GM19025 (cell line): ENCODE measurements around the gene C5AR2.
"Not testable (repeated sequence)": the region's sequence is repeated elsewhere in the genome, so short reads cannot be mapped to it uniquely, and the experiment has no call there.

Source experiments
- ATAC-seq: cut with Tn5 transposase; IDR thresholded peaks from one replicate; pipeline ENCODE4 v1.9.1; 2021; ENCODE audit warnings: mild to moderate bottlenecking, low read depth, moderate library complexity; ENCODE audit not compliant: unreplicated experiment

C5AR2 gene

DNA sequence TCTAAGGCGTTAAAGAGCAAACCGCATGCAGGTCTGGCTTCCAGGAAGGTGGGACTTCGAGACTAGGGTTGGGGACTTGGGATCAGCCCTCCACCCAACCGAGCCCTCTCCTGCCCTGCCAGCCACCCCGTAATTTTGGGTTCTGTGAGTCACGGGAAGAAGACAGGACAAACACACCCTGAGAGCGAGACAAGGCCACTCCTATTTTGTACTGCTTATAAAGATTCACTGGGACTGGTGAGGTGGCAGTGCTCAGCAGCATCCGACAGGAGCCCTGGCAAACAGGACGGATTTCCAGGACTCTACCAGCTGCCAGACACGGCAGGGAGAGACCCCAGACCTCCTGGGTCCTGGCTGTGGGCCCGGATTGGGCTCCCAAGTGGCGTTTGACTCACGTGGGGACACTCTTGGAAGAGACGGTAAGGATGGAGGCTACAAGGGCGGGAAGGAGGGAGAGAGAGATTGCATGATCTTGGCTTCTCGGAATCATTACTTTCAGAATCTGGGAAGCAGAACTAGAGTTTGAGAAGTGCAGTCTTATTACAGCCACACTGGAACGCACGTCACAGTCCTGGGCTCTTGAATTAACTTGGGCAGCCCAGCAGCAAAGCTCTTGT, at the start of gene C5AR2:
Gene C5AR2, plus strand, starts transcription at position 245 of the 617 bp plus-strand sequence. CDS start 8,625 bp downstream, outside the sequence.
- ATAC-seq: no peak

DNA sequence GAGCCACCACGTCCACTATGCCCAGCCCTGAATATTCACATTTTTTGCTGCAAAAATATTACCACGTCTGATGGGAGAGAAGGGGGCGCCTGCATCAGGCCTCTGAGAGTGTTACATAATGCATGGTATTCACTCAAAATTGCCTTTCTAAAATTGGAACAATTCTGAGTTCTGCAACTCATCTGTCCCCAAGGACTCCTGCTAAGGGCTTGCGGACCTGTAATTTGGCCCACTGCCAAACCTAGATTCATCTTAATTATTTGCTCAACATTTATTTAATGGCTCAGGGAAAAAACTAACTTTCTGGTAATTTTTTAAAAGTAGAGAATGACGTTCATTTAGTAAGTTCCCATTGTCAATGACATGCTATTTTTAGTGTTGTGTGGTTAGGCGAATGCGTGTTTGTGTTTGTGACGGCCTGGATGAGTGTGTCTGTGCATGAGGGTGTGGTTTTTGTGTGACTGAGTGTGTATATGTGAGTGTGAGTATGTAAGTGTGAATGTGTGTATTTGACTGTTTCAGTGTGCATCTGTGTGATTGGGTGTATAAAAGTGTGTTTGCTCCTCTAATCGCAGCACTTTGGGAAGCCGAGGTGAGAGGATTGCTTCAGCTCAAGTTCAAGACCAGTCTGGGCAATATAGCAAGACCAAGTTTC, 48.4 kb upstream of the C5AR2 start:
- no peak for ATAC-seq

DNA sequence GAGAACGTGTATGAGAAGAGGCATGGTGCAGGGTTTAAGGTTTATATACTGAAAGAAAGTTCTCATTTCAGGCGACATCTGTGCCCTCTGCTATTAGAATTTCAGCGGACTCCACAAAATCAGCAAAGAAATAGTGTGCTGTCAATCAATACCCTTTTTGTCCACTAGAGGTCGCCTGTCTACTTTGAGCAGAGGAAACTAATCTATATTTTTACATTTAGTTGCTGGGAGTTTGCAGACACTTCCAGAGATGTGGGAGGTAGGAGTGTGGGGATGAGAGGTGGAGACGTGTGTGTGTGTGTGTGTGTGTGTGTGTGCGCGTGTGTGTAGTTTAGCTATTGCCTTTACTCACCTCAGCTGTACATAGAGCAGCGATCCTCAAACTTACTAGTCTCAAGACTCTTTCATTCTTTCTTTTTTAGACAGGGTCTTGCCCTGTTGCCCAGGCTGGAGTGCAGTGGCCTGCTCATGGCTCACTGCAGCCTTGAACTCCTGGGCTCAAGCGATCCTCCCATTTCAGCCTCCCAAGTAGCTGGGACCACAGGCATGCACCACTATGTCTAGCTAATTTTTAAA, 47.6 kb upstream of the C5AR2 start:
- no peak for ATAC-seq

DNA sequence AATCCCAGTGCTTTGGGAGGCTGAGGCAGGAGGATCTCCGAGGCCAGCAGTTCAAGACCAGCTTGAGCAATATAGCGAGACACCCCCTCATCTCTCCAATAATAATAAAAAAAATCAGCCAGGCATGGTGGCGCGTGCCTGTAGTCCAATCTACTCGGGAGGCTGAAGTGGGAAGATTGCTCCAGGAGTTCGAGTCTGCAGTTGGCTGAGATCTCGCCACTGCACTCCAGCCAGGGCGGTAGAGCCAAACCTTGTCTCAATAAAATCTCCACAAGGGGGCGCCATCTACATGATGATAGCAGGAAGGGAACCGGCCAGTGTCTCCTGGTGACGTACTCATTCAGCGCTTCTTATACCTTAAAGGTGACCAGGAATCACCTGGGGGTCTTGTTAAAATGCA, 35.9 kb upstream of the C5AR2 start:
- no peak for ATAC-seq

DNA sequence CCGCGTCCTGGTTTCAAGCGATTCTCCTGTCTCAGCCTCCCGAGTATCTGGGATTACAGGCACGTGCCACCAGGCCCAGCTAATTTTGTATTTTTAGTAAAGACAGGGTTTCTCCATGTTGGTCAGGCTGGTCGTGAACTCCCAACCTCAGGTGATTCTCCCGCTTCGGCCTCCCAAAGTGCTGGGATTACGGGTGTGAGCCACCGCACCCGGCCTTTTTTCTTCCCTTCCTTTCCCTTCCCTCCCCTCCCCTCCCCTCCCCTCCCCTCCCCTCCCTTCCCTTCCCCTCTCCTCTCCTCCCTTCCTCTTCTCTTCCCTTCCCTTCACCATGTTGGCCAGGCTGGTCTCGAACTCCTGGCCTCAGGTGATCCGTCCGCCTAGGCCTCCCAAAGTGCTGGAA, 31.1 kb upstream of the C5AR2 start:
- ATAC-seq: not testable (repeated sequence)

DNA sequence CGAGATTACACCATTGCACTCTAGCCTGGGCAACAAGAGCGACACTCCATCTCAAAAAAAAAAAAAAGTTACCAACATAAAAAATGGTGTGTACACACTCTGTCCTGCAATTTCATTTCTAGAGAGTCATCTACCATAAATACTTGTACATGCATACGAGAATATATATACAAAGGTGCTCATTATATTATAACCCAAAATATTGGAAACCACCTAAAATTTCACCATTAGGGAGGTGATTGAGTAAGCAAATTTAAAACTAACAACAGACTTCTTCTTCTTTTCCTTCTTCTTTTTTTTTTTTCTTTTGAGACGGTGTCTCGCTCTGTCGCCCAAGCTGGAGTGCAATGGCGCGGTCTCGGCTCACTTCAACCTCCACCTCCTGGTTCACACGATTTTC, 29.7 kb upstream of the C5AR2 start:
- no peak for ATAC-seq

DNA sequence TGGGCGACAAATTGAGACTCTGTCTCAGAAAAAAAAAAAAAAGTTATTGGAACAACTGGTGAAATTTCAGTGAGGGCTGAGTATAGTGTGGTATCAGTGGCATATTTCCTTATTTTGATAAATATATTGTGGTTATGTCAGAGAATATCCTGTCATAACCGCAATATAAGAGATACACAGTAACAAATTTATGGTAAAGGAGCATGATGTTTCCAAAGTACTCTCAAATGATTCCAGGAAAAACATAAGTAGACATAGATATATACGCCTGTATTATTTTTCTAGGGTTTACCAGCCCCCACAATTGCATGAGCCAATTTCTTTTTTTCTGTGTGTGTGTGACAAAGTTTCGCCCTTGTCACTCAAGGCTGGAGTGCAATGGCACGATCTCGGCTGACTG, 28.0 kb upstream of the C5AR2 start:
- ATAC-seq: no peak

DNA sequence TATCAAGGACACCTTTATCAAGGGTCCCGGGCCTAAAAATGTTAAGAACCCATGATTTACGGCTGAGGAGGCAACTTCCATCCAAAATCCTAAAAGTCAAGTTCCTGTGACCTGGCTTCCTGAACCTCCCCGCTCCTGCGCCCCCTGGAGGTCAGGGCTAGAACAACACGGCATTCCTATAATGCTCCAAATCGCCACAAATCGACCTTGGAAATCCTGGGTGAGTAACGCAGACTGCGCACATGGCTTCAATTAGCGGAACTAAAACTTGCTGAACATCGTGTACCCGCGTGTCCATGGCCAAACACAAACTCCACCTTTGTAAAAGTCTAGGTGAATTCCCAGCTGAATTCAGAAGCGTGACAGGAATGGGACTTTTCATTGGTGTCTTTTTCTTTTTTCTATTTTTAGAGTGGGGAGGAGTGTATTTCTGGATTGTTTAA, 26.6 kb upstream of the C5AR2 start:
- ATAC-seq: no peak

DNA sequence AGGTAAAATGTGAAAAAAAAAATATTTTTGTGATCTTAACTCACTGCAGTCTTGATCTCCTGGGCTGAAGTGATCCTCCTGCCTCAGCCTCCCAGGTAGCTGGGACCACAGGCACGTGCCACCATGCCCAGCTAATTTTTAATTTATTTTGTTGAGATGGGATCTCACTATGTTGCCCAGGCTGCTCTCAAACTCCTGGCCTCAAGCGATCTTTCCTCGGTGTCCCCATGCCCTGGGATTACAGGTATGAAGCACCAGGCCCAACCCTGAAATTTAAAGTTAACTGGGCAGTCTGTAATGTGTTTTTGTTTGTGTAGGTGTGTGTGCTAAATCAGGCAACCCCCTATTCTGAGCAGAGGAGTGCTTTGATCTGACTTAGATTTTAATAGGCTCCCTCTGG, 25.7 kb upstream of the C5AR2 start:
- ATAC-seq: no peak

DNA sequence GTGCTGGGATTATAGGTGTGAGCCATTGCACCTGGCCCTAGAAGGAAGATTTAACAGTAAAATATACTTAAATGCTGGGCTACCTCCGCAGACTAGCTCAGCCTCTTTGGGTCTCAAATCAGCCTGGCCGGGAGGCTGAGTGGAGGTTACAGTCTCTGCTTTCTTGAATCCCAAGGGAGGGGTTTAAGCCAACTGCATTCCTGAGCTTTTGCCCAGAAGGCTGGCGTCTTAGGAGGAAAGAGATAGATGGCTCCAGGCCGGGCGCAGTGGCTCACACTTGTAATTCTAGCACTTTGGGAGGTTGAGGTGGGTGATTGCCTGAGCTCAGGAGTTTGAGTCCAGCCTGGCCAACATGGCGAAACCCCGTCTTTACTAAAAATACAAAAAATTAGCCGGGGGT, 22.9 kb upstream of the C5AR2 start:
- no peak for ATAC-seq

DNA sequence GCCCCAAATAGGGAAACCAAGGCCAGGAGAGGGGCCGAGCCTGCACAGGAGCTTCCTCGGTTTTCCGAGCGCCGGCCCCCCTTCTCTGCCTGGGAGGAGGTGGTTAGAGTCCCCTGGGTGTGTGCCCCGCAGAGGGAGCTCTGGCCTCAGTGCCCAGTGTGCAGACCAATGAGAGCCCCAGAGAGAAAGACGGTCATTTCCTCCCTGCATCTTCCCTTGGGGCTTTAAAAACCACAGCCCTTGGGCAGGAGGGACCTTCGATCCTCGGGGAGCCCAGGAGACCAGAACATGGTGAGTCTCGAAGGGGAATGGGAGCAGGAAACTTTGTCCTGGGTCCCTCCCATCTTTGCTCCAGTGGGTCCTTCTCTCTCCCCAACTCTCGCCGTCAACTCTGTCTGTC, 22.4 kb upstream of the C5AR2 start, which contains the start of gene C5AR1:
Gene C5AR1, plus strand, starts transcription at position 254 of the 400 bp plus-strand sequence. Its CDS starts 35 bp downstream, at position 289.
- ATAC-seq: no peak

DNA sequence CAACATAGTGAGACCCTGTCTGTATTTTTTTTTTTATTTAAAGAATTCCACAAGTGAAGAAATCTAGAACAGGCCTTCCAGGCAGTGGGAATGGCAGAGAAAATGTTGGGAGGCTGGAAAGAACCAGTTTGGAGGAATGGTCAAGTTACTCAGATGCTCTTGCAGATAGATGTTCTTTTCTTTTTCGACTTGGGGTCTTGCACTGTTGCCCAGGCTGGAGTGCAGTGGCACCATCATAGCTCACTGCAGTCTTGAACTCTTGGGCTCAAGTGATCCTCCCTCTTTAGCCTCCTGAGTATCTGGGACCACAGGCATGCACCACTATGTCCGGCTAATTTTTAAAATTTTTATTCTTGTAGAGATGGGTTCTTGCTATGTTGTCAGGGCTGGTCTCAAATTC, 21.7 kb upstream of the C5AR2 start:
- no peak for ATAC-seq

DNA sequence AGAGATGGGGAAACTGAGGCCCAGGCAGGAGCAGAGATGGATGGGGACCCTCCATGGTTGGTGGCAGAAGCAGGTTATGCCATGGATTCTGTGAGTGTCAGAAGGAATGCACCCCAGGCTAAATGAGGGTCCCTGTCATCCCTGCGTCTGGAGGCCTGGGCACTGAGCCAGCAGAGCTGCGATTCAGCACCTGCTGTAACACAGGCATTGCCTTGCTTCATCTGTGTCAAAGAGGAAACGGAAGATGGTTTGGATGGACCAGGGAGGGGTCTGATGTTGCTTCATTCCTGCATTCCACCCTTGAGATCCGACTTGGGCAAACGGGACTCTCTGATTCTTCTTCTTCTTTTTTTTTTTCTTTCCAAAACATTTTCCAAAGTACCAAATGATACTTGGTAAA, 21.2 kb upstream of the C5AR2 start:
- ATAC-seq: no peak

DNA sequence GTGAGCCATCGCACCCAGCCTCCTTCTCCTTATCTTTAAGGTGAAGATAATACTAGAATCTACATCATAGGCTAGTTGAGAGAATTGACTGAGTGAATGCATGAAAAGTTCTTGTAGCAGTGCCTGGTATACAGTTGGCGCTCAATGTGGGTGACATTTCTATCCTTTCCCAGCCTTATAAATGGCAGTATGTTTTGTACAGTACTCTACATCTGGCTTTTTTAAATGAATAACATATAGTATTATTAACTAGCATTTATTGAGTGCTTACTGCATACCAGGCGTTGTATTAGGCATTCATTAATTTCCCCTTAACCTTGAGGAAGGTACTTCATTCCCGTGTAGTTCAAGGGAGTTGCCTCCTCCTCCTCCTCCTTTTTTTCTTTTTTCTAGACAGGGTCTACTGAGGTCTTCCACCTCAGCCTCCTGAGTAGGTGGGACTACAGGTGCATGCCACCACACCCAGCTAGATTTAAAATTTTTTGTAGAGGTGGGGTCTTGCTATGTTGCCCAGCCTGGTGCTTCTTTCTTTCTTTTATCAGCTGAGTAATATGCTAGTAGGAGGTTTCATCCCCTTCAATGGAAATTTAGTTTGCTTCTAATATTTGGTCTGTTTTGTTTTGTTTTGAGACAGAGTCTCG, 19.5 kb upstream of the C5AR2 start:
- no peak for ATAC-seq

DNA sequence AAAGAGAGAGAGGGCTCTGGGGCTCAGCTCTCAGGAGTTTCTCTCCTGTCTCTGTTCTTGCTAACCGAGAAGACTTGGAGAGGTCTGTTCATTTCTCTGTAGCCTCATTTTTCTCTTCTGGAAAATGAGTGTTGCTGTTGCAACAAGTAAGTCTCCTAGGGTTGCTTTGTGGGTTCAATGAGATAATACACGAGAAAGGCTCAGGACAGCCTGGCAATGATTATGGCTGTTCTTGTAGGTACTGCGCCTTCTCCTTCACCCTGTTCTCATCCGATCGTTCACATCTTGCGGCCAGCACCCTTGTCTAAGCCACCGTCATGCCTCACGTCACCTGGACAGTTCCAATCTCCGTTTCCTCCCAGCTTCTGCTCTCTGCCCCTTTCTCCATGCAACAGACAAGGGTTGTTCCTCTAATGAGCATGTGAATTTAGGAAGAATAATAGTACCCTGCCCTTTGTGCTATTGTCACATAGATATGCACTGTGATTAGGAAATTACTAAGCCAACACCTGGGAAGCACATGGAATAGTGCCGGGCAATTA, 18.1 kb upstream of the C5AR2 start:
- ATAC-seq: no peak

DNA sequence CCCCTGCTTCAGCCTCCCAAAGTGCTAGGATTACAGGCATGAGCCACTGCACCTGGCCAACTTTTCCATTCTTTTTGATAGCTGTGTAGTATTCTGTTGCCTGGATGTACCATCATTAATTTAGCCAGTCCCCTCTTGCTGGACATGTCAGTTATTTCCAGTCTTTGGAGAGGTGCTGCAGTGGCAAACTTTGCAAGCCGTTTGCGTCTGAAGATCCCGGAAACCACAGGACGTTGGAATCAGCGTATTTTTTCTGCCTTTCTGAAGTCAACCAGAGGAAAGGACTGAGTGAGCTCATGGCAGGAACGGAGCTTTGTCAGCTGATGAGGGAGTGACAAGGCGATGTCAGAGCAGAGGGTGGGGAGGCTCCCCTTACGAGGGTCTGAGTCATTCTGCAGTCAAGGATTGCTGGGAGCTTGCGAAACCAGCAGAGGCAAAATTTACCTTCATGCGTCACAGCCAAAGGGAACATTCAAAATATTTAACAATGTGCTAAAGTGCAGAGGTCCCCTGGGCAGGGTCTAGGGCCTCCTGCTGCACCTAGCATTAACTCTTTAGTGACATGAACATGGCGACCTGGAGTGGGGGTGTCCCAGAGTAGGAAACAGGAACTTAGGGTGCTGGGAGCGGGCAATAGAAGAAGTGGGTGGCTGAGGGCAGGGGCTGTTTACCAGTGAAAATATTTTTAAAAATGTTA, 16.7 kb upstream of the C5AR2 start:
- no peak for ATAC-seq

DNA sequence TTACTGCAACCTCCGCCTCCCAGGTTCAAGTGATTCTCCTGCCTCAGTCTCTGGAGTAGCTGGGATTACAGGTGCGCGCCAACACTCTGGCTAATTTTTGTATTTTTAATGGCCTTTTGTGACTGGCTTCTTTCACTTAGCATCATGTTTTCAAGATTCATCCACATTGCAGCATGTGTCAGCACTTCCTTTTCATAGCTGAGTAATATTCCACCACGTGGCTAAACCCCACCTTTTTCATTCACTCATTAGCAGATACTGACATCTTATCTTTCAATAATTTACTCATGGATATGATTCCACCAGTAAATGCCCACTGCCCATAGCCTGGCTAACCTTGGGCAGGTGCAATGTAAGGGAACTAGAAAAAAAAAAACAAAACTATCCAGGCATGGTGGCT, 15.5 kb upstream of the C5AR2 start:
- no peak for ATAC-seq

DNA sequence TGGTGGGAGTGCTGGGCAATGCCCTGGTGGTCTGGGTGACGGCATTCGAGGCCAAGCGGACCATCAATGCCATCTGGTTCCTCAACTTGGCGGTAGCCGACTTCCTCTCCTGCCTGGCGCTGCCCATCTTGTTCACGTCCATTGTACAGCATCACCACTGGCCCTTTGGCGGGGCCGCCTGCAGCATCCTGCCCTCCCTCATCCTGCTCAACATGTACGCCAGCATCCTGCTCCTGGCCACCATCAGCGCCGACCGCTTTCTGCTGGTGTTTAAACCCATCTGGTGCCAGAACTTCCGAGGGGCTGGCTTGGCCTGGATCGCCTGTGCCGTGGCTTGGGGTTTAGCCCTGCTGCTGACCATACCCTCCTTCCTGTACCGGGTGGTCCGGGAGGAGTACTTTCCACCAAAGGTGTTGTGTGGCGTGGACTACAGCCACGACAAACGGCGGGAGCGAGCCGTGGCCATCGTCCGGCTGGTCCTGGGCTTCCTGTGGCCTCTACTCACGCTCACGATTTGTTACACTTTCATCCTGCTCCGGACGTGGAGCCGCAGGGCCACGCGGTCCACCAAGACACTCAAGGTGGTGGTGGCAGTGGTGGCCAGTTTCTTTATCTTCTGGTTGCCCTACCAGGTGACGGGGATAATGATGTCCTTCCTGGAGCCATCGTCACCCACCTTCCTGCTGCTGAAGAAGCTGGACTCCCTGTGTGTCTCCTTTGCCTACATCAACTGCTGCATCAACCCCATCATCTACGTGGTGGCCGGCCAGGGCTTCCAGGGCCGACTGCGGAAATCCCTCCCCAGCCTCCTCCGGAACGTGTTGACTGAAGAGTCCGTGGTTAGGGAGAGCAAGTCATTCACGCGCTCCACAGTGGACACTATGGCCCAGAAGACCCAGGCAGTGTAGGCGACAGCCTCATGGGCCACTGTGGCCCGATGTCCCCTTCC, 11.8 kb upstream of the C5AR2 start:
- ATAC-seq: no peak

DNA sequence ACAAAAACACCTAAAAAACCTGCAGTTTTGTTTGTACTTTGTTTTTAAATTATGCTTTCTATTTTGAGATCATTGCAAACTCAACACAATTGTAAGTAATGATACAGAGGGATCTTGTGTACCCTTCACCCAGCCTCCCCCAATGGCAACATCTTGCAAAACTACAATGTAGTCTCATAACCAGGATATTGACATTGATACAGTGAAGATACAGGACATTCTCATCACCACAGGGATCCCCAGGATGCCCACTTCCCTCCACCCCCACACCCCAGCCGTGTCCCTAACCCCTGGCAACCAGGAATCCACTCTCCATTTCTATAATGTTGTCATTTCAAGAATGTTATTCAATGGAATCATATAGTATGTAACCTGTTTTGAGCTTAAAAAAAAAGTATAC, 10.3 kb upstream of the C5AR2 start:
- ATAC-seq: no peak

DNA sequence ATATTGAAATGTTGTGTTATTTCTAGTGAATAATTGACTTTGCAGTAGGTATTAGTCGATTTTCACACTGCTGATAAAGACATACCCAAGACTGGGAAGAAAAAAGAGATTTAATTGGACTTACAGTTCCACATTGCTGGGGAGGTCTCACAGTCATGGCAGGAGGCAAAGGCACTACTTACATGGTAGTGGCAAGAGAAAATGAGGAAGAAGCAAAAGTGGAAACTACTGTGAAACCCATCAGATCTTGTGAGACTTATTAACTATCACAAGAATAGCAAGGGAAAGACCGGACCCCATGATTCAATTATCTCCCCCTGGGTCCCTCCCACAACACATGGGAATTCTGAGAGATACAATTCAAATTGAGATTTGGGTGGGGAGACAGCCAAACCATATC, 9.9 kb upstream of the C5AR2 start:
- ATAC-seq: no peak
